Hepatocyte (in vitro differentiated cells): ENCODE measurements around the gene DOCK4. TPM values are rescaled to one million over a fixed set of nuclear protein-coding genes. Genes with fewer than 3 reads are reported as not detected.

Experiments
- DNase-seq: peaks from one replicate; pipeline ENCODE4 v3.0.0-alpha.2; 2016; ENCODE audit warnings: low spot score
- H2AFZ ChIP-seq: fragments of 200-600 bp; sonication (generic); 2 replicates; pipeline ENCODE4 v1.6.0; 2016; ENCODE audit warnings: antibody characterized with exemption, mild to moderate bottlenecking
- H3K27ac ChIP-seq: fragments of 200-600 bp; sonication (generic); 2 replicates; pipeline ENCODE4 v1.5.1; 2016; ENCODE audit warnings: mild to moderate bottlenecking
- H3K27me3 ChIP-seq: fragments of 200-600 bp; sonication (generic); 2 replicates; pipeline ENCODE4 v1.6.1; 2016
- H3K36me3 ChIP-seq: fragments of 200-600 bp; sonication (generic); replicated peaks from 2 replicates; pipeline ENCODE4 v1.5.1; 2016; ENCODE audit warnings: low read depth; ENCODE audit not compliant: insufficient read depth
- H3K4me1 ChIP-seq: fragments of 200-600 bp; sonication (generic); 2 replicates; pipeline ENCODE4 v1.5.1; 2016; ENCODE audit warnings: mild to moderate bottlenecking, moderate library complexity; ENCODE audit not compliant: insufficient read depth
- H3K4me2 ChIP-seq: fragments of 200-600 bp; sonication (generic); 2 replicates; pipeline ENCODE4 v1.6.0; 2016
- H3K4me3 ChIP-seq: fragments of 200-600 bp; sonication (generic); 2 replicates; pipeline ENCODE4 v1.5.1; 2016; ENCODE audit warnings: mild to moderate bottlenecking
- H3K79me2 ChIP-seq: fragments of 200-600 bp; sonication (generic); 2 replicates; pipeline ENCODE4 v1.6.0; 2017; ENCODE audit warnings: mild to moderate bottlenecking
- H3K9me2 ChIP-seq: fragments of 200-600 bp; sonication (generic); replicated peaks from 2 replicates; pipeline ENCODE4 v1.6.0; 2017; ENCODE audit warnings: mild to moderate bottlenecking; ENCODE audit not compliant: insufficient read depth
- H3K9me3 ChIP-seq: fragments of 200-600 bp; sonication (generic); 2 replicates; pipeline ENCODE4 v1.5.1; 2016; ENCODE audit warnings: low read depth, mild to moderate bottlenecking
- H4K20me1 ChIP-seq: fragments of 200-600 bp; sonication (generic); 2 replicates; pipeline ENCODE4 v1.6.0; 2016; ENCODE audit warnings: mild to moderate bottlenecking; ENCODE audit not compliant: insufficient read depth, poor library complexity, severe bottlenecking
- EZH2 ChIP-seq: fragments of 200-600 bp; sonication (generic); IDR thresholded peaks from 2 replicates; pipeline ENCODE4 v1.6.1; 2016; ENCODE audit warnings: antibody characterized with exemption, mild to moderate bottlenecking, borderline replicate concordance
- EZH2phosphoT487 ChIP-seq: fragments of 200-600 bp; sonication (generic); IDR thresholded peaks from one replicate; pipeline ENCODE4 v1.6.1; 2018; ENCODE audit warnings: antibody characterized with exemption, mild to moderate bottlenecking, low read depth, moderate library complexity; ENCODE audit not compliant: unreplicated experiment, severe bottlenecking
- WGBS: methylation state at CpG from one replicate; pipeline ENCODE4 v1.1.6; 2016; ENCODE audit warnings: low lambda C conversion rate; ENCODE audit errors: missing lambda C conversion rate; 5-methylcytosine and 5-hydroxymethylcytosine counted together
- polyA plus RNA-seq: library from polyadenylated mRNA; unstranded; fragments of >200 nt; fragmentation: Nextera tagmentation; extraction: Ambion mirVana; gene quantifications from 2 replicates; pipeline ENCODE4 v1.2.1, GENCODE V29; 2016
- total RNA-seq: library from RNA; depleted of rRNA; stranded (reverse); fragments of >200 nt; gene quantifications from 2 replicates; pipeline ENCODE4 v1.2.3, GENCODE V29; 2014
- TF ChIP-seq, protein P1 (sequence below): fragments of 200-600 bp; sonication (generic); IDR thresholded peaks from 2 replicates; pipeline ENCODE4 v1.5.1; 2016; ENCODE audit warnings: antibody characterized with exemption, mild to moderate bottlenecking; ENCODE audit not compliant: poor library complexity

The DOCK4 gene
- total and polyA plus RNA-seq, 2 experiments from 2014 or later = 4.4 to 22.9 TPM

DNA sequence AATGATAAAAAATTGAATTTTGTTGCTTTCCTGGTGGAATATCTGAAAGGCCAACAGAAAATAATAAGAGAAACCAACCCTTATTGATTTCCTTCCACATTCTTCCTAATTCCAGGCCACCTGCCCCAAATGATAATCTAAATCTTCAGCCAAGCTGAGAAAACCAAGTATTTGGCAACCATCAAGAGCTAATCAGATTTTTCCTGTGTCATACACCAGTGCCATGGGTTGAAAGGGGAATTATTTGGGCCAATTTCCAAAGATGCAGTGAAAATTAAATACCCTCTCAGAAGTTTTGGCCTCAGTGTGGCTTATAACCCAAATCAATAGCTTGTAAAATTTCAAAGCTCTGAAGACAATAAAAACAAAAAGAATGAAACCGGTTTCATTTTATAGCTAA is 70.4 kb downstream of the DOCK4 start:
- WGBS = 76% methylated on average over 1 of the region's 1 CpG
- TF ChIP-seq EZH2 (no peak), EZH2phosphoT487 (no peak)
- TF ChIP-seq, protein P1, sequence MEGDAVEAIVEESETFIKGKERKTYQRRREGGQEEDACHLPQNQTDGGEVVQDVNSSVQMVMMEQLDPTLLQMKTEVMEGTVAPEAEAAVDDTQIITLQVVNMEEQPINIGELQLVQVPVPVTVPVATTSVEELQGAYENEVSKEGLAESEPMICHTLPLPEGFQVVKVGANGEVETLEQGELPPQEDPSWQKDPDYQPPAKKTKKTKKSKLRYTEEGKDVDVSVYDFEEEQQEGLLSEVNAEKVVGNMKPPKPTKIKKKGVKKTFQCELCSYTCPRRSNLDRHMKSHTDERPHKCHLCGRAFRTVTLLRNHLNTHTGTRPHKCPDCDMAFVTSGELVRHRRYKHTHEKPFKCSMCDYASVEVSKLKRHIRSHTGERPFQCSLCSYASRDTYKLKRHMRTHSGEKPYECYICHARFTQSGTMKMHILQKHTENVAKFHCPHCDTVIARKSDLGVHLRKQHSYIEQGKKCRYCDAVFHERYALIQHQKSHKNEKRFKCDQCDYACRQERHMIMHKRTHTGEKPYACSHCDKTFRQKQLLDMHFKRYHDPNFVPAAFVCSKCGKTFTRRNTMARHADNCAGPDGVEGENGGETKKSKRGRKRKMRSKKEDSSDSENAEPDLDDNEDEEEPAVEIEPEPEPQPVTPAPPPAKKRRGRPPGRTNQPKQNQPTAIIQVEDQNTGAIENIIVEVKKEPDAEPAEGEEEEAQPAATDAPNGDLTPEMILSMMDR = no peak

DNA sequence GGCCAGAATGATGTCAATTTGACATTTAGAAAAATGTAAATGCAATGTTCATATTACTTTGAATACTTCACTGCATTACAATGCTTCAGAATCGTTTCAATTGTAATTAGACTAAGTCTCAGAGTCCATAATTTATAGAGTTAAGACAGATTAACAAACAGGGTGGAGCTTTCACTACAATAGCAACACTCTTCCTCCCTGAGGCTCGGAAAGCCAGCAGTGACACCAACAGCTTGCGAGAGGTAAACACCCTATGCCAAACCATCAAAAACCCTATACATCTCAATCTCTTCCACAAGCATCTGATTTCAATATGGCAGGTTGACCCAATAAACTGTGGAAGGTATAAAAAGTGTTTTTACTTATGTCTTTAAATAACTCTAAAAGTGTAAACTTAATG is 72.2 kb downstream of the DOCK4 start:
- H3K9me3 ChIP-seq = no peaks in the 10 kb centered on the region
- peaks cover 32% of the 10 kb centered on the region for H3K79me2 ChIP-seq
- H3K4me1 ChIP-seq = peaks cover 9% of the 10 kb centered on the region
- no peaks in the 10 kb centered on the region for H3K36me3 ChIP-seq
- H3K27me3 ChIP-seq = no peaks in the 10 kb centered on the region
- 91% methylated on average over 3 of the region's 3 CpGs for WGBS
- no peak for DNase-seq
- TF ChIP-seq, protein P1 = no peak
- TF ChIP-seq EZH2phosphoT487 = no peak
- TF ChIP-seq EZH2 = no peak
- H3K4me2 ChIP-seq = no peak overlapping the region
- no peak overlapping the region for H2AFZ ChIP-seq
- H4K20me1 ChIP-seq = no peaks in the 10 kb centered on the region
- no peak overlapping the region for H3K27ac ChIP-seq
- no peaks in the 10 kb centered on the region for H3K9me2 ChIP-seq
- no peak overlapping the region for H3K4me3 ChIP-seq

More for the DNA sequence above, 70.4 kb downstream of the DOCK4 start:
- H2AFZ ChIP-seq = no peak overlapping the region
- H3K27me3 ChIP-seq = no peaks in the 10 kb centered on the region
- no peak overlapping the region for H3K27ac ChIP-seq
- peaks cover 26% of the 10 kb centered on the region for H3K79me2 ChIP-seq
- H3K9me3 ChIP-seq = no peaks in the 10 kb centered on the region
- no peaks in the 10 kb centered on the region for H3K9me2 ChIP-seq
- no peak overlapping the region for H3K4me3 ChIP-seq
- H3K36me3 ChIP-seq = no peaks in the 10 kb centered on the region
- no peak for DNase-seq
- peaks cover 9% of the 10 kb centered on the region for H3K4me1 ChIP-seq
- no peak overlapping the region for H3K4me2 ChIP-seq
- H4K20me1 ChIP-seq = no peaks in the 10 kb centered on the region

DNA sequence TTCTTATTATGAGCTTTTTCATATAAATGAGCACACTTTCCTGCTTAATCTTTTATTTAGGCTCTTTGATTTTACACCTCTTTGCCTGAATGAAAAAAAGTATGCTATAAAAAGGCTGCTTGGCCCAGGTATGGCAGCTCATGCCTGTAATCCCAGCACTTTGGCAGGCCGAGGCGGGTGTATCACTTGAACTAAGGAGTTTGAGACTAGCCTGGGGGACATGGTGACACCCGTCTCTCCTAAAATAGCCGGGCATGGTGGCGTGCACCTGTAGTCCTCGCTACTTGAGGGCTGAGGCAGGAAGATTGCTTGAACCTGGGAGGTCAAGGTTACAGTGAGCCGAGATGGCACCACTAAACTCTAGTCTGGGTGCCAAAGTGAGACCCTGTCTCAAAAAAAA is 72.9 kb downstream of the DOCK4 start:
- H3K36me3 ChIP-seq = no peaks in the 10 kb centered on the region
- H3K27me3 ChIP-seq = no peaks in the 10 kb centered on the region
- H3K4me3 ChIP-seq = no peak overlapping the region
- peaks cover 9% of the 10 kb centered on the region for H3K4me1 ChIP-seq
- TF ChIP-seq EZH2 (no peak), EZH2phosphoT487 (no peak)
- TF ChIP-seq, protein P1 = no peak
- peaks cover 28% of the 10 kb centered on the region for H3K79me2 ChIP-seq
- H3K4me2 ChIP-seq = no peak overlapping the region
- H3K9me2 ChIP-seq = no peaks in the 10 kb centered on the region
- H4K20me1 ChIP-seq = no peaks in the 10 kb centered on the region
- no peaks in the 10 kb centered on the region for H3K9me3 ChIP-seq
- no peak for DNase-seq
- WGBS = 93% methylated on average over 7 of the region's 7 CpGs
- H3K27ac ChIP-seq = no peak overlapping the region
- no peak overlapping the region for H2AFZ ChIP-seq
